DMS 273 (cell line): ENCODE measurements around the gene SLC9A6.
A peak's percentile ranks its signal among the peaks of the same experiment; 100 is the strongest.

Experiments used
- DNase-seq: peaks from one replicate; lab custom pipeline; 2025; ENCODE audit not compliant: unreplicated experiment; lab: John Stamatoyannopoulos, UW

SLC9A6 gene

GRCh38 chrX:135985157-135985972 lies at the start of gene SLC9A6:
SLC9A6 (plus strand) TSS chrX:135985435; CDS start chrX:135985659, 224 bp downstream.
- peak; percentile 84 for DNase-seq

GRCh38 chrX:135944486-135944885 lies 40.7 kb upstream of the SLC9A6 start:
- DNase-seq: no peak

- DNase-seq: no peak
Observed at GRCh38 chrX:135951291-135951690, 33.9 kb upstream of the SLC9A6 start.

- DNase-seq: no peak
Observed at GRCh38 chrX:135973025-135973547, 12.1 kb upstream of the SLC9A6 start.

- DNase-seq: peak; percentile 95
Observed at GRCh38 chrX:135973548-135974278, 11.5 kb upstream of the SLC9A6 start, which contains the start of gene MMGT1. MMGT1 (minus strand) TSS chrX:135973988; CDS start chrX:135973675, 313 bp downstream.

GRCh38 chrX:135974279-135974856 lies 10.9 kb upstream of the SLC9A6 start:
- peak; percentile 78 for DNase-seq

GRCh38 chrX:135975421-135975820 lies 9.8 kb upstream of the SLC9A6 start:
- DNase-seq: no peak

GRCh38 chrX:135977611-135978010 lies 7.6 kb upstream of the SLC9A6 start:
- DNase-seq: no peak

- no peak for DNase-seq
Observed at GRCh38 chrX:135981010-135981409, 4.2 kb upstream of the SLC9A6 start.

GRCh38 chrX:135981668-135982067 lies 3.6 kb upstream of the SLC9A6 start:
- no peak for DNase-seq

GRCh38 chrX:135982860-135983259 lies 2.4 kb upstream of the SLC9A6 start:
- DNase-seq: no peak

GRCh38 chrX:135984256-135984655 lies 979 bp upstream of the SLC9A6 start:
- no peak for DNase-seq

- DNase-seq: peak; percentile 29
Observed at GRCh38 chrX:135984791-135985156, 461 bp upstream of the SLC9A6 start.

GRCh38 chrX:135985973-135986310 lies 707 bp downstream of the SLC9A6 start:
- DNase-seq: no peak

- DNase-seq: no peak
Observed at GRCh38 chrX:135988245-135988644, 3.0 kb downstream of the SLC9A6 start.

GRCh38 chrX:136015016-136015415 lies 29.8 kb downstream of the SLC9A6 start:
- no peak for DNase-seq

GRCh38 chrX:136016881-136017280 lies 31.6 kb downstream of the SLC9A6 start:
- no peak for DNase-seq

- DNase-seq: no peak
Observed at GRCh38 chrX:136019226-136019625, 34.0 kb downstream of the SLC9A6 start.

- DNase-seq: no peak
Observed at GRCh38 chrX:136021160-136021559, 35.9 kb downstream of the SLC9A6 start.

GRCh38 chrX:136021903-136022302 lies 36.7 kb downstream of the SLC9A6 start:
- no peak for DNase-seq

- DNase-seq: no peak
Observed at GRCh38 chrX:136025091-136025490, 39.9 kb downstream of the SLC9A6 start.
